GM18498 (cell line): ENCODE results near the gene RAB6B.

Experiments used
- ATAC-seq: cut with Tn5 transposase; IDR thresholded peaks from one replicate; pipeline ENCODE4 v1.9.1; 2021; ENCODE audit warnings: mild to moderate bottlenecking, moderate library complexity; ENCODE audit not compliant: unreplicated experiment

Gene RAB6B

GRCh38 chr3:133881939-133882825 lies 13.5 kb downstream of the RAB6B start:
- ATAC-seq, result no peak

- ATAC-seq, result no peak
Observed at GRCh38 chr3:133881492-133881891, 14.2 kb downstream of the RAB6B start.

GRCh38 chr3:133880886-133881455 lies 14.7 kb downstream of the RAB6B start:
- ATAC-seq, result no peak

- ATAC-seq, result peak; percentile 56
Observed at GRCh38 chr3:133880287-133880686, 15.4 kb downstream of the RAB6B start.

- no peak for ATAC-seq
Observed at GRCh38 chr3:133878518-133878917, 17.2 kb downstream of the RAB6B start.

GRCh38 chr3:133877221-133877620 lies 18.5 kb downstream of the RAB6B start:
- ATAC-seq, result no peak

- ATAC-seq, result no peak
Observed at GRCh38 chr3:133874761-133875438, 20.8 kb downstream of the RAB6B start.

- no peak for ATAC-seq
Observed at GRCh38 chr3:133874344-133874743, 21.3 kb downstream of the RAB6B start.

- ATAC-seq, result no peak
Observed at GRCh38 chr3:133872781-133873180, 22.9 kb downstream of the RAB6B start.

- no peak for ATAC-seq
Observed at GRCh38 chr3:133872161-133872560, 23.5 kb downstream of the RAB6B start.

- ATAC-seq, result no peak
Observed at GRCh38 chr3:133871368-133872090, 24.2 kb downstream of the RAB6B start.

- ATAC-seq, result no peak
Observed at GRCh38 chr3:133870822-133871221, 24.9 kb downstream of the RAB6B start.

- no peak for ATAC-seq
Observed at GRCh38 chr3:133869586-133869985, 26.1 kb downstream of the RAB6B start.

GRCh38 chr3:133868758-133869475 lies 26.8 kb downstream of the RAB6B start:
- no peak for ATAC-seq

- no peak for ATAC-seq
Observed at GRCh38 chr3:133868186-133868585, 27.5 kb downstream of the RAB6B start.

GRCh38 chr3:133866141-133866540 lies 29.5 kb downstream of the RAB6B start:
- ATAC-seq, result no peak

- no peak for ATAC-seq
Observed at GRCh38 chr3:133865136-133865855, 30.4 kb downstream of the RAB6B start.

GRCh38 chr3:133864616-133865015 lies 31.1 kb downstream of the RAB6B start:
- no peak for ATAC-seq

- no peak for ATAC-seq
Observed at GRCh38 chr3:133863911-133864310, 31.8 kb downstream of the RAB6B start.

- ATAC-seq, result no peak
Observed at GRCh38 chr3:133862161-133862560, 33.5 kb downstream of the RAB6B start.
